ENCODE results near the gene TUSC2.

GRCh38 chr3:50292159-50293078 is 35.6 kb downstream of the TUSC2 start, which contains the start of gene IFRD2:
- TF ChIP-seq CTCF (IDR thresholded peaks at IDR 0.05) (peak in 2 of 6 experiments; percentile 9 to 46), POLR2A (IDR thresholded peaks at IDR 0.05) (peak in 3 of 4 donors; percentile 51 to 81 (median 76))

All from esophagus squamous epithelium (tissue), 4 donors.